ENCODE results near the gene TSEN54.

DNA sequence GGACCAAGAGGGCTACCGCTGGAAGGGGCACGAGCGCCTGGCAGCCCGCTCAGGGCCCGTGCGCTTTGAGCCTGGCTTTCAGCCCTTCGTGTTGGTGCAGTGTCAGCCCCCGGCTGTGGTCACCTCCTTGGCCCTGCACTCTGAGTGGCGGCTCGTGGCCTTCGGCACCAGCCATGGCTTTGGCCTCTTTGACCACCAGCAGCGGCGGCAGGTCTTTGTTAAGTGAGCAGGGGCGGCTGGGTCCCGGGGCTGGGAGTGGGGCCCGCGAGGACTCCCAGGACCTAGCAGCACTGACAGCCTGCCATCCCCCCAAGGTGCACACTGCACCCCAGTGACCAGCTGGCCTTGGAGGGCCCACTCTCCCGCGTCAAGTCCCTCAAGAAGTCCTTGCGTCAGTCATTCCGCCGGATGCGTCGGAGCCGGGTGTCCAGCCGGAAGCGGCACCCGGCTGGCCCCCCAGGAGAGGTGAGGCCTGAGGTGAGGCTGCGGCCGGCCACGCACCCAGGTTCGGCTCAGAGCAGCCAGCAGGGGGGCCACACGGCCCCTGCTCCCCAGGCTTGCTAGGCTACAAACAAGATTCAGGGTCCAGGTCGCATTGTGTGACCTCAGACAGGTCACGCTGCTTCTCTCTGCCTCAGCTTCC is 53.8 kb downstream of the TSEN54 start:
- TF ChIP-seq, protein P1, sequence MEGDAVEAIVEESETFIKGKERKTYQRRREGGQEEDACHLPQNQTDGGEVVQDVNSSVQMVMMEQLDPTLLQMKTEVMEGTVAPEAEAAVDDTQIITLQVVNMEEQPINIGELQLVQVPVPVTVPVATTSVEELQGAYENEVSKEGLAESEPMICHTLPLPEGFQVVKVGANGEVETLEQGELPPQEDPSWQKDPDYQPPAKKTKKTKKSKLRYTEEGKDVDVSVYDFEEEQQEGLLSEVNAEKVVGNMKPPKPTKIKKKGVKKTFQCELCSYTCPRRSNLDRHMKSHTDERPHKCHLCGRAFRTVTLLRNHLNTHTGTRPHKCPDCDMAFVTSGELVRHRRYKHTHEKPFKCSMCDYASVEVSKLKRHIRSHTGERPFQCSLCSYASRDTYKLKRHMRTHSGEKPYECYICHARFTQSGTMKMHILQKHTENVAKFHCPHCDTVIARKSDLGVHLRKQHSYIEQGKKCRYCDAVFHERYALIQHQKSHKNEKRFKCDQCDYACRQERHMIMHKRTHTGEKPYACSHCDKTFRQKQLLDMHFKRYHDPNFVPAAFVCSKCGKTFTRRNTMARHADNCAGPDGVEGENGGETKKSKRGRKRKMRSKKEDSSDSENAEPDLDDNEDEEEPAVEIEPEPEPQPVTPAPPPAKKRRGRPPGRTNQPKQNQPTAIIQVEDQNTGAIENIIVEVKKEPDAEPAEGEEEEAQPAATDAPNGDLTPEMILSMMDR (IDR thresholded peaks at IDR 0.05): no peak
- no peak for TF ChIP-seq POLR2A (IDR thresholded peaks at IDR 0.05)
